Activated CD4-positive, CD25-positive, alpha-beta regulatory T cell (primary cell): ENCODE data around the gene TMEM181.
A peak's percentile ranks its signal among the peaks of the same experiment; 100 is the strongest.
"Not testable (repeated sequence)": the region's sequence is repeated elsewhere in the genome, so short reads cannot be mapped to it uniquely, and the experiment has no call there.

Source experiments
- DNase-seq, 4 experiments: peaks; one replicate each; lab custom pipeline; 2025; lab: John Stamatoyannopoulos, UW

Gene TMEM181, protein sequence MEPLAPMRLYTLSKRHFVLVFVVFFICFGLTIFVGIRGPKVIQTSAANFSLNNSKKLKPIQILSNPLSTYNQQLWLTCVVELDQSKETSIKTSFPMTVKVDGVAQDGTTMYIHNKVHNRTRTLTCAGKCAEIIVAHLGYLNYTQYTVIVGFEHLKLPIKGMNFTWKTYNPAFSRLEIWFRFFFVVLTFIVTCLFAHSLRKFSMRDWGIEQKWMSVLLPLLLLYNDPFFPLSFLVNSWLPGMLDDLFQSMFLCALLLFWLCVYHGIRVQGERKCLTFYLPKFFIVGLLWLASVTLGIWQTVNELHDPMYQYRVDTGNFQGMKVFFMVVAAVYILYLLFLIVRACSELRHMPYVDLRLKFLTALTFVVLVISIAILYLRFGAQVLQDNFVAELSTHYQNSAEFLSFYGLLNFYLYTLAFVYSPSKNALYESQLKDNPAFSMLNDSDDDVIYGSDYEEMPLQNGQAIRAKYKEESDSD

DNA sequence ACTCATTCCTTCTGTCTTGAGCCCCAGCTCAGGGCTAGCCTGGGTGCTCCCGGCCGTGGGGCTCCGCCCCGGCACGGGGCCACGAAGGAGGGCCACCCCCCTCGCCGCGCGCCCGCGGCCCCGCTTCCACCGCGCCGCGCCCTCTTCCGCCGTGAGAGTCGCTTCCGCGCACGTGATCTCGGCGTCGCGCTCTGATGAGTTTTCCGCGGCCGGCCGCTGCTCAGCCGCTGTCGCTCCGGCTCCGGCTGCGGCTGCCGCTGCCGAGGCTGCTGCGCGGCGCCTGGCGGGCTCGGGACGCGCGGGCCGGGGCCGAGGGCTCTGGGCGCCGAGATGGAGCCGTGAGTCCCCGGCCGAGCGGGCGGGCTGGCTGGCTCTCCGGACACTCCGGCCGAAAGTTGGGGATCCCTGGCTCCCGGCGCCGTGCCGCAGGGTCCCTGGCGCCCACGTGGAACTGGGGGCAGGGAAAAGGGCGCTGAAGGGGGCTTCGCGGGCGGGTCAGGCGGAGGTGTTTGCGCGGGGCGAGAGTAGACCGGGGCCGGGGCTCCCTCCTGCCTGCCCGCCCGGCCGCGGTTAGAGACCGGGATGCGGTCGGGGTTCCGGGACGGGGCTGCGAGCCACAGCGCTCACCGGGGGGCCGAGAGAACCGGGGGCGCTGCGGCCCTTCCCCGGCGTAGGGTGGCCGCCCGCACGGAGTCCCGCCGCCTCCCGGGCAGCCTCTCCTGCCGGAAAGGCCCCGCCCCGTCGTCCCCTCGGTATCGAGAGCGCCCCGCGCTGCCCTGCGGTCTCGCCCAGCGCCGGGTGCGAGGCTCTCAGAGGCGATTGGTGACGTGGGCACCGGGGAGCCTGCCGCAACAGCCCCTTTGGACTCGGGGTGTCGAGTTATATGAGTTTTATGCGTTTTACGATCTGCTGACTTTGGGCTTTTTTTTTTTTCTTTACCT, at the start of gene TMEM181:
Gene TMEM181, plus strand, starts transcription at position 197 of the 941 bp plus-strand sequence. Its CDS starts 134 bp downstream, at position 331.
- DNase-seq: peak; percentile 64 to 85 (median 76)

DNA sequence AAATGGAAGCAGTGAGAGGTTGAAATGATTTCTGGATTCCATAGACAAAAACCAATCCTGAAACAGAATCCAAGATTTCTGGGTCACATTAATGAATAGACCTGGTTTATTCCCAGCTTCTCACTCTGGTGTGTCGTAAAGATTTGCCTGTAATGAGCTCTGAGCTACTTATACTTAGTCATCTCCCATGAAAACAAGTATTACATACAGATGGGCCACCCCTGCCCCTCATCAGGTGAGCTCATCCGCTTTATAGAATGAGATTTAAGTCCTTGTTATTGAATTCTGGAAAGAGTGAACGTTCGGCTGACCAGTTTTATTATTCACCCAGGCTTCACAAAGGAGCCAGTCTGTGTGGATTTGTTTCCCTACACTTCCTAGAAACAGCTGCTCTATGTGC, 47.1 kb upstream of the TMEM181 start:
- no peak for DNase-seq

DNA sequence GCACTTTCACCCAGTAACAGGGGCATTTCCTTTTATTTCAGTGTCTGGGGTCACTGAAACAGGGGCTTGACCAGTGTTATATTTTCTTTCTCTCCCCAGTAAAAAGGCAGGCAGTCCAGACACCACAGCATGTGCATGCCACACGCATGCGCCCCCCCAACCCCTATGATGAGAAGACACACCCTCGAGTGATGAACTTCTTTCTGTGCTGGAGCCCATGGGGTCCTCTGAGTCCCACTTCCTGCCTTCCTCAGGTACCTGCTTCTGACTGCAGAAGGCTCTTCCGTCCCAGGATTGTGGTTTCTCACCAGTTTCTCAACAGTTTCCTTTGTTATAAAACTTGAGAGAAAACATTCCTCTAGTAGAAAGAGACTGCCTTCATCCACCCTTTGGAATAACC, 45.7 kb upstream of the TMEM181 start:
- DNase-seq: no peak

DNA sequence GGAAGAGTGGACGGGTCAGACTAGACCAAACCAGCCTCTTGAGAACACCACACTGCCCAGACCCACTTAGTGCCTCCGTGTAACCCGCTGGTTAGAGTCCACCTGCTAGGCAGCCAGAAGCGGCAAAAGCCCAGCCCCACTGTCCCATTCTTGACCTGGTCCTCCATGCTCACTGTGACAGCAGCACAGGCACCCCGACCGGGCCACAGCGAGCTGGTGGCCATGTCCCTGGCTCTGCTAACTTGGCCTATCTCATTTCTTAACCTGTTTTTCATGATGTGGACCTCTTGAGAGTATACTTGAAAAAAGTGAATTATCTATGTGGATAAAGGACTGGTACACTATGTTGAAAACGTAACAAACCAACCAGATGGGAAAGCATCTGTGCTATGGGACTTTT, 44.9 kb upstream of the TMEM181 start:
- no peak for DNase-seq

DNA sequence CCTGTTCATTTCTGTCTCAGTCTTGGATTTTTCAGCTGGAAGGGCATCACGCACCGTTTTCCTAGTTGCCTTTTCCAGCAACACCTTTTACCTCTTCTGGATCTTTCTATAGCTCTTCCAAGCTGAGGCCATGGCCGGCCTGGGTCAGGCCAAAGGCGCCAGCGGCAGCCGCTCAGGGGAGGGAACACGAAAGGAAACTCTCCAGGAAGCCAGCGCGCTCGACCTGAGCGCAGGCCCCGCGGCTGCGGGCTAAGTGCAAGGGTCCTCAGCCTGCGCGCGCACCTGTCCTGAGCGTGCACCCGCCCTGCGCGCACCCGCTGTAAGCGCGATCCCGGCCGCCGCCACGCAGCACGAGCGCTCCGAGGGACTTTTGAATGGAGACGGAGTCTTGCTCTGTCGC, 43.8 kb upstream of the TMEM181 start:
- DNase-seq: no peak

DNA sequence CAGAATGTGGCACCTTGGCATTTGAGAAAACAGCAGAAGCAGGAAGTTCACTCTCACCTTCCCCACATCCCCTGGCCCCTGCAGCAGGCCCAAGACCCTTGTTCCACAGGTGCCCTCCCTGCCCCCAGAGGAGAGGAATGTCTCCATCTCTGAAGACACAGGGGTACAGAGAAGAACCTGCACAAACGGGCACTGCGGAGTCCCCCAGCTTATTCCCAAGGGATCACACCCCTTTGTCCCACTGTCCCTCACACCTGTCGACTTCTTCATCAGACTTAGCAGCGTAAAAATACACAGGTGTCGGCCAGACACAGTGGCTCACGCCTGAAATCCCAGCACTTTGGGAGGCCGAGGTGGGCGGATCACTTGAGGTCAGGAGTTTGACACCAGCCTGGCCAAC, 42.9 kb upstream of the TMEM181 start:
- DNase-seq: no peak

DNA sequence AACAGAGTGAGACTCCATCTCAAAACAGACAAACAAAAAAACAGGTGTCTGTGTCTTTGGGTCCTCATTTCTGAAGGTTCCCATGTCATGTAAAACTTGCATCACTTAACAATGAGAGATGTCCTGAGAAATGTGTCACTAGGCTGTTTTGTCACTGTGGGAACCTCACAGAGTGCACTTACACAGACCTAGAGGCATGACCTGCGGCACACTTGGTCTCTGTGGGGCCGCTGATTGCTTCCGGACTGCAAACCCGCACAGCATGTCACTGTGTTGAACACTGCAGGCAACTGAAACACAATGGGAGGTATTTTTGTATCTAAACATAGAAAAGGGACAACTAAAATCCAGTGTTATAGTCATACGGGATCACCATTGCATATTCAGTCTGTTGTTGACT, 42.3 kb upstream of the TMEM181 start:
- no peak for DNase-seq

DNA sequence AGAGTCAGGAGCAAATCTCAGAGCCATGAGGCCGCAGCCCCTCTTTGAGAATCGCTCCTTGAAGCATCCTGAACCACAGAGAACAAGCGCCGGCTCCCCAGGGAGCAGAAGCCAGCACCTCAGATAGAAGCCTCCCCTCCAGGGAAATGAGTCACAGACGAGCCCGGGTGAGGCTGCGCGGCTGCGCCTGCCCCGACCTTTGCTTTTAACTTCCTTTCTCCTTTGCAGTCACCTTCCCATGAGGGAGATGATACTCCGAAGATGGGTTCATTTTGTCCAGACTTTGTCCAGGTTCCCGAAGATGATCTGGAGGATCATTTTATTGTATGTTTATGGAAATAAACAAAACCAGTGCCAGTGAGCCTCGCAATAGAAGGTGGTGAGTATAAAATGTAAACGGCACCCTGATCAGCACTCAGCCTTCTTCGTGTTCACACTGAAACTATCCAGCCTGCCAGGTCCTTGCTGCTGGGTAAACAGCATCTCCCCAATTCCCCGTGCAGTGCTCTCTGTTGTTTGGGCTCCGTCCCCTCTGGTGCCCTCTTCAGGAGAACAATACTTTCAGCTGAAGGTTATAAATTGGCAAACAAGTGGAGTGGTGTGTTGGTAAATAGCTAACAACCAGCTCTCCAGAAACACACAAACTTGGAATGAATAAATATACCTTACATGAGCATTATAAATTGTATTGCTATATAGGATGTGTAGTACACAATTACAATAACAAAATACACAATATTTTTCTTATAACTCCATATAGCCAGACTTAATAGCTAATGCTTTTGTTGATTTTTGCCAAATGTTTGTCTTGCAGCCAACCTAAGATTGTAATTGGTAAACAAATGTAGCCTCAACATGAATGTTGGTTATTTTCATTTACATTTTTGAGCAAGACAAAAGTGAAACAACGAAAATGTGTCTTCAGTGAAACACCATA, 41.4 kb upstream of the TMEM181 start:
- no peak for DNase-seq

DNA sequence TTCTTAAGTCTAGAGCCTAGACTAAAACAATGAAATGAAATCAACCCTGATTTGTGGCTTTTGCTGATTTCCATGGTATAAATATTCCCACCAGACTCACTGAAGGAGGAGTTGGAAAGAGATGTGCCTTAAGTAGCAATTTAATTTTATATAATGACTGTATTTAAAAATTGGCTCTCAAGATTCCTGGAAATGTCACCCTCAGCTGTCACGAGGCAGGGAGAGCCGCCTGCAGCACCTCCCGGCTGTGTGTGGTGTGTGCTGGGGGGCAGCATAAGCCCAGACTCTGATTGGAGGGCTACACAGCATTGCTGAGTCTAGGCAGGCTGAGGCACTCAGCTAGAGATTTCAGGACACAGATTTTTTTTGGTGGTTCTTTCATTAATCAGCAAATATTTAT, 40.6 kb upstream of the TMEM181 start:
- DNase-seq: no peak

DNA sequence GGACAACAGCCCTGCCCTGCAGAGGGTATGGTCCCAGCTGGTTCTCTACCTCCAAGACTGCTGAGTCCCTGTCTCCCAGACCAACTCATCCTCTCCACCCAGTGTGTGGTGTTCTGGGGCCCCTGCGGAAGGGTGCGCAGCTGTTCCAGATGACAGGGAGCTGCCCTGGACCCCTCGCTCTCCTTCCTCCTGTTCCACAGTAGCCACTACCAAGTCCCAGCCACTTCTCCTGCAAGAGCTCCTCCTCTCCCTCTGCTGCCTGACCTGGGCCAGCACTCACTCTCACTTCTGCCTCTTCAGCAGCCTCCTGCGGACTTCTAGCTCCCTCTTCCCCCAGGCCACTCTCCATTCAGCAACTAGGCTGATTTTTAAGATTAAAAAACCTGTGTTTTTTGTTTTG, 40.1 kb upstream of the TMEM181 start:
- no peak for DNase-seq

DNA sequence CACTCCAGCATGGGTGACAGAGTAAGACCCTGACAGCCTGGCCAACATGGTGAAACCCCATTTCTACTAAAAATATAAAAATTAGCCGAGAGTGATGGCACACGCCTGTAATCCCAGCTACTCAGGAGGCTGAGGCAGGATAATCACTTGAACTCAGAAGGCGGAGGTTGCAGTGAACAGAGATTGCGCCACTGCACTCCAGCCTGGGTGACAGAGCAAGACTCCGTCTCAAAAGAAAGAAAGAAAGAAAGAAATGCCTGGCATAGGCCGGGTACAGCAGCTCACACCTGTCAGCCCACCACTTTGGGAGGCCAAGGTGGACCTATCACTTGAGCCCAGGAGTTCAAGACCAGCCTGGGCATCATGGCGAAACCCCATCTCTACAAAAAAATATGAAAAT, 38.9 kb upstream of the TMEM181 start:
- DNase-seq: not testable (repeated sequence)

DNA sequence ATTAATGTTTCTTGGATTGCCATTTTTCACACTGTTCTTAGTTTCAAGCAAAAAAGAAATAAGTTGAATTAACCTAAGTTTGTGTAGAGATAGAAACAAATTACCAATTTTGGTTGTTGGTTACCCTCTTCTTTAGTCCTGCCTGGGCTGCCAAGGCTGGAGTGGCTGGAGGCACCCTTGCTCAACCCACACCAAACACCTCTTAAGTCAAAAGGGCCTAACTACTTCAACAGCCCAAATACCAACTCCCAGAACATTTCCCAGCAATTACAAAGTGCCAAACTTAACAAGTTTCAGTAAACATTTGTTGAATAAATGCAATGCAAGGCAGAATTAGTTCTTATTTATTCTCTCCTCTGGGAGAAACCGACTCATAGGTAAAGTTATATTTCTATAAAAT, 38.1 kb upstream of the TMEM181 start:
- no peak for DNase-seq

DNA sequence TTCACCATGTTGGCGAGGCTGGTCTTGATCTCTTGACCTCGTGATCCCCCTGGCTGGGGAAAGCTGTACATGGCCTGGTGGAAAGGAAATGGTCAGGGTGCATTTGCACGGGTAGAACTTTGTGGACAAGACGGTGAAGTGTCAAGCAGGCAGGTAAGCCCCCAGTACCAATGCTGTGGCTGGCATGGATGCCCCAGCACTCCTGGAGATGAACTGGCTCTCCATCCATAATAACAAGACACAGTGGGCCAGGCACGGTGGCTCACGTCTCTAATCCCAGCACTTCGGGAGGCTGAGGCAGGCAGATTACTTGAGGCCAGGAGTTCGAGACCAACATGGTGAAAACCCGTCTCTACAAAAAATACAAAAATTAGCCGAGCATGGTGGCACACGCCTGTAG, 37.3 kb upstream of the TMEM181 start:
- no peak for DNase-seq

DNA sequence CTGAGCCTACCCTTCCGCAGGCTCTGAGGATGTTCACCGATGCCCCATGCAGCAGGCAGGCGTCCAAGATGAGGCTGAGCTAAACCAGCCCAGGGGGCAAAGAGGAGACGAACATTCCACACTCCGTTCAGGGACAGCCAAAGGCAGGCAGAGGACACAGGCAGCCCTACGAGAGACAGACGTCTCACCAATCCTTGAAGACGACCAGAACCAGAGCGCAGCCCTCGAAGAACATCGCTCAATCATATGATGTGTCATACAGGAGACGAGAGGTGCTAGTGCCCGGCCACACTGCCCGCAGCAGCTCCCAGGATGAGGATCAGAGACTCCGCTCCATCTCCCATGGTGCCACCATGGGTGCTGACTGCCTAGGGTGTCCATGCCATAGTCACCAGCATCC, 35.6 kb upstream of the TMEM181 start:
- no peak for DNase-seq

DNA sequence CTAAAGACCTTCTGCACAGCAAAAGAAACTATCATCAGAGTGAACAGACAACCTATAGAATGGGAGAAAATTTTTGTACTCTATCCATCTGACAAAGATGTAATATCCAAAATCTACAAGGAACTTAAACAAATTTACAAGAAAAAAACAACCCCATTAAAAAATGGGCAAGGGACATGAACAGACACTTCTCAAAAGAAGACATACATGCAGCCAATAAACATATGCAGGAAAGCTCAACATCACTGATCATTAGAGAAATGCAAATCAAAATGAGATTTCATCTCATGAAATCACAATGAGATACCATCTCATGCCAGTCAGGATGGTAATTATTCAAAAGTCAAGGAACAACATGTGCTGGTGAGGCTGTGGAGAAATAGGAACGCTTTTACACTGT, 32.0 kb upstream of the TMEM181 start:
- not testable (repeated sequence) for DNase-seq

DNA sequence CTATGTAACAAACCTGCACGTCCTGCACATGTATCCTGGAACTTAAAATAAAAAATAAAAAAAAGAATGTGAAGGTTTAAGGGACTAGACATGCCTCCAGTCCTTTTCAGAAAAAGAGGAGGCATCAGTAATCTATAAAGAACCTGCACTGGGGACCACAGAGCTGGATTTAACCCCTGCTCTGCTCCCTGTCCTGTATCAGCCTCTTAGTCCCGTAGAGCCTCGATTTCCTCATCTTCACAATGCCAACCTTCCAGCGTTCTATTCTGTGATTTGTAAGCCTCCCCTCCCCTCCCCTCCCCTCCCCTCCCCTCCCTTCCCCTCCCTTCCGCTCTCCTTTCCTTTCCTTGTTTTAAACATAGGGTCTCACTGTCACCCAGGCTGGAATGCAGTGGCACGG, 31.1 kb upstream of the TMEM181 start:
- DNase-seq: no peak

DNA sequence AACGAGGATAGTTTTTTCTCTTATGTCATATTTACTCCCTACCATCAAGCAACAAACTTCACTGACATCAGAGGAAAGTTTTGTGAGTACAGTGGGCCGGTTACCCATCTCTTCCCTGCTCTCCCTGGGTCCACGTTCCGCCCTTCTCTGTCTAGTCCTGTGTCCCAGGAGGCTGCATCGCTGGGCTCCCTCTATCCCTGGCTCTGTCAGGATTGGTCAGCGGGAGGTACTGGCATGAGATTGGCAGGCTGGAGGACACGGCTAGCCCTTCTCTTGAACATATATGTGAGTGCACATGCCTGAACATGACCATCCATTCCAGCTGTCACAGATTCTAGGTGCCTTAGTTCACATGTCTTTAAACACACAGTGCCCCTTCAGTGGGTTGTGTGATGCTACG, 30.3 kb upstream of the TMEM181 start:
- DNase-seq: no peak

DNA sequence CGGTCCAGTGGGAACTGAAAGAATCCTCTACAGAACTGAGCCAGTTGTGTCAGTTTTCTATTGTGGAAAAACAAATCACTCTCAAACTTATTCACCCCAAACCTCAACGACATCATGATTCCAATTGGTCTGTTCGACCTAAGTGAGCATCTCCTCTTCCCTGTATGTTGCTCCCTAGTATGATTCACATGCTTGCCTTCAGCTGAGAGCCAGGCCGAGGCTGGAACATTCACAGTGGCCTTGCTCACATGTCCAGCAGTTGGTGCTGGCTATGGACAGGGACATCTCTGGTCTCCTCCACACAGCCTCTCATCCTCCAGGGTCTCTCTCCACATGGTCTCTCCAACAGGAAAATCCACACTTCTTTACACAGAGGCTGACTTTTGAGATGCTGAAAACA, 28.3 kb upstream of the TMEM181 start:
- DNase-seq: no peak

DNA sequence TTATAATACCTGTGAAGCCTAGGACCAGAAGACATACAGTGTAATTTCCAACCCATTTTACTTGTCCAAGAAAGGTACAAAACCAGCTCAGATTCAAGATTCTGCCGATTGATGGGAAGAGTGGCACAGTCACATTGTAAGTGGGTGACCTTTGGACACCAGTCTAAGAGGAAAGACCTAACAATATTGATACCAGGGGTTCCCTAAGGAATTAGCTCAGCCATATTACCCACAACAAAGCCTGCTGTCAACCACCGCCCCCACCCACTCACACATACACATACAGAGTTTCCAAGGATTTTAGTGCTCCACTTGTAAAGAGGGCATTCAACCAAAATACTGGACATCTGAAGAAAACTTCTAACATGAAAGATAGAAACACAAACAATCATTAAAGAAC, 27.9 kb upstream of the TMEM181 start:
- DNase-seq: no peak

DNA sequence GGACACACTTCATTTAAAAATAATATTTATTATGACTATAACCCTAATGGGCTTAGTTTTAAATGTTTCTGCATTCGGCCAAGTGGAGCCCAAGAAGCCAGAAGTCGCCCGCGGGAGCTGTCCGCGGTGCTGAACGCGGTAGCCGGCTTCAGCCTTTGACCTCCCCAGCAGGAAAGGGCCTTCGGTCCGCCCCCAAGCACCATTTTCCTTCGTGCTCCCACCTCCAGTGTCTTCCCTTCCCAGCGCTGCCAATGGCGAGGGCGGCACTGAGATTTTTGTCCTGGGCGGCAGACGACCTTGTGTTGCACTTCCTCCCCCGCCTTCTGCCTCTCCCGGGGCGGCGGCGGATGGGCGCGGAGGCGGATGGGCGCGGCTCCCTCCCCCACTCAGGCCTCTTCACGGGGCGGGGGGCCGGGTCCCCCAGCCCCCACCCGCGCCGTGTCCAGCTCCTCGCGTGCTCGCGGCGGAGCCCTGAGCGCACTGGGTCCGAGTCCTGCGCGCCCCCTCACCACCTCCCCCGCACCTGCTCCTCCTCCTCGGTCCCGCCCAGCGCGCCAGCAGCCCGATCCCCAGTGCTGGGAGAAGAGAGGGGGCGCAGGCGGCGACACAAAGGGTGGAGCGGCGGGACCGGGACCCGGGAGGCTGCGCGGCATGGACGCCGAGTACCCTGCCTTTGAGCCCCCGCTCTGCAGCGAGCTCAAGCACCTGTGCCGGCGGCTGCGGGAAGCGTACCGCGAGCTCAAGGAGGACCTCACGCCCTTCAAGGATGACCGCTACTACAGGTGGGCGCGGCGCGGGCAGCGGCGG, 23.6 kb upstream of the TMEM181 start:
- DNase-seq: peak; percentile 31 to 60 (median 40)
